Transverse colon (tissue), 4 donors: ENCODE results near the gene GASK1A. TPM values are rescaled to one million over a fixed set of nuclear protein-coding genes. Genes with fewer than 3 reads are reported as not detected.

ENCODE experiments used
- DNase-seq: peaks from one replicate; pipeline ENCODE4 v3.0.0-alpha.2; 2019
- H3K27ac ChIP-seq, 4 donors: fragments of 200-600 bp; sonication (generic); 2 replicates each; pipeline ENCODE4 v1.5.1; 2016 to 2018; ENCODE audit warnings: inconsistent platforms in 4 of 4
- H3K27me3 ChIP-seq: fragments of 200-600 bp; sonication (generic); 2 replicates; pipeline ENCODE4 v1.5.1; 2017; ENCODE audit warnings: inconsistent platforms
- H3K36me3 ChIP-seq, 4 donors: fragments of 200-600 bp; sonication (generic); 2 replicates each; pipeline ENCODE4 v1.5.1; 2017 to 2019; ENCODE audit warnings: inconsistent platforms in 4 of 4
- H3K4me1 ChIP-seq, 4 donors: fragments of 200-600 bp; sonication (generic); 2 replicates each; pipeline ENCODE4 v1.5.1; 2017 to 2020; ENCODE audit warnings: inconsistent platforms in 4 of 4
- H3K4me3 ChIP-seq, 4 donors: fragments of 200-600 bp; sonication (generic); 1 replicate in 1 of 4; 2 replicates in 3 of 4; pipeline versions ENCODE4 v1.5.1 to v1.6.1; 2017 to 2019; ENCODE audit warnings: inconsistent platforms in 4 of 4
- H3K9me3 ChIP-seq, 2 donors: fragments of 200-600 bp; sonication (generic); 2 replicates each; pipeline ENCODE4 v1.5.1; 2017 to 2019; ENCODE audit warnings: inconsistent platforms in 2 of 2
- CTCF ChIP-seq, 5 experiments: fragments of 200-600 bp in 3 of 5; fragments of 450-650 bp in 2 of 5; sonication (generic) in 3 of 5; IDR thresholded peaks; 1 replicate in 2 of 5; 2 replicates in 3 of 5; pipeline ENCODE4 v1.5.1; 2016 to 2017; ENCODE audit warnings: antibody characterized with exemption in 5 of 5, inconsistent platforms in 3 of 5, mild to moderate bottlenecking in 2 of 5, moderate library complexity in 1 of 5
- EP300 ChIP-seq: sonication (generic); formaldehyde crosslinking; IDR thresholded peaks from one replicate; pipeline ENCODE4 v1.6.1; 2017; ENCODE audit warnings: antibody characterized with exemption, low read depth
- POLR2A ChIP-seq: fragments of 450-650 bp; IDR thresholded peaks from one replicate; pipeline ENCODE4 v1.6.1; 2016; ENCODE audit warnings: antibody characterized with exemption, mild to moderate bottlenecking, moderate library complexity
- POLR2AphosphoS5 ChIP-seq, 3 donors: sonication (generic); formaldehyde crosslinking; IDR thresholded peaks; one replicate each; pipeline ENCODE4 v1.6.1; 2016; ENCODE audit warnings: antibody characterized with exemption in 3 of 3
- WGBS, 2 donors: methylation state at CpG; one replicate each; pipeline ENCODE4 v1.1.5; 2018; ENCODE audit warnings: low coverage in 1 of 2; 5-methylcytosine and 5-hydroxymethylcytosine counted together
- in situ Hi-C, 4 donors: fragments of 200-750 bp; cut with MboI; loops; one replicate each; pipeline versions ENCODE4 v1.15.0 to v1.15.1; 2017; ENCODE audit warnings: low sequenced_read_pairs in 3 of 4, low pct_ligation_motif_present in 1 of 4, low pct_unique_long_range_greater_than_20kb in 1 of 4
- intact Hi-C: fragments of 100-400 bp; cut with DNase I; formaldehyde crosslinking; loops from one replicate; pipeline ENCODE4 v1.15.1; 2023; ENCODE audit warnings: low total_unique reads
- total RNA-seq, 4 donors: library from RNA; depleted of rRNA; stranded (reverse); fragments of >200 nt; gene quantifications; one replicate each; pipeline ENCODE4 v1.1.0, GENCODE V29; 2016

Gene GASK1A
- total RNA-seq, 4 donors from 2014 or later: 0.75 to 5.9 (median 3.6) TPM

- Histone ChIP-seq H3K4me3 (no peak overlapping the region), H3K9me3 (no peaks in the 10 kb centered on the region), H3K4me1 (peaks cover 0 to 4% (median 0%) of the 10 kb centered on the region in 4 donors), H3K27me3 (no peaks in the 10 kb centered on the region), H3K36me3 (no peaks in the 10 kb centered on the region), H3K27ac (no peak overlapping the region)
- in situ Hi-C loops (no loop called here), intact Hi-C loops (no loop called here)
- TF ChIP-seq POLR2AphosphoS5 (IDR thresholded peaks at IDR 0.05) (no peak), EP300 (no peak), POLR2A (no peak), CTCF (IDR thresholded peaks at IDR 0.05) (no peak)
- DNase-seq: no peak
- 96 to 100% methylated on average over 3 to 4 of the region's 4 CpGs for WGBS, 2 donors
Measured at GRCh38 chr3:43091481-43091880, 112.4 kb downstream of the GASK1A start.

GRCh38 chr3:43093006-43093405 lies 113.9 kb downstream of the GASK1A start:
- Histone ChIP-seq H3K9me3 (no peaks in the 10 kb centered on the region), H3K27me3 (no peaks in the 10 kb centered on the region), H3K4me3 (no peak overlapping the region), H3K36me3 (no peaks in the 10 kb centered on the region), H3K27ac (no peak overlapping the region), H3K4me1 (peaks cover 0 to 4% (median 0%) of the 10 kb centered on the region in 4 donors)
- intact Hi-C loops (no loop called here), in situ Hi-C loops (no loop called here)
- DNase-seq: no peak
- WGBS, 2 donors: 73% methylated on average over 1 of the region's 1 CpG; no CpG with 5 or more reads in 1 of the 2 donors
- TF ChIP-seq EP300 (no peak), CTCF (IDR thresholded peaks at IDR 0.05) (no peak), POLR2A (no peak), POLR2AphosphoS5 (IDR thresholded peaks at IDR 0.05) (no peak)

GRCh38 chr3:43093974-43094373 lies 114.9 kb downstream of the GASK1A start:
- 83 to 94% methylated on average over 2 of the region's 2 CpGs for whole genome bisulfite sequencing, 2 donors
- intact Hi-C loops: no loop called here

GRCh38 chr3:43094381-43094780 lies 115.3 kb downstream of the GASK1A start:
- DNase-seq: no peak
- Histone ChIP-seq H3K9me3 (no peaks in the 10 kb centered on the region), H3K36me3 (no peaks in the 10 kb centered on the region), H3K27ac (no peak overlapping the region), H3K27me3 (no peaks in the 10 kb centered on the region), H3K4me1 (peaks cover 0 to 4% (median 0%) of the 10 kb centered on the region in 4 donors), H3K4me3 (no peak overlapping the region)
- WGBS, 2 donors: 89% methylated on average over 2 of the region's 2 CpGs; no CpG with 5 or more reads in 1 of the 2 donors
- in situ Hi-C loops: no loop called here
- TF ChIP-seq POLR2A (no peak), POLR2AphosphoS5 (IDR thresholded peaks at IDR 0.05) (no peak), CTCF (IDR thresholded peaks at IDR 0.05) (no peak), EP300 (no peak)
- intact Hi-C loops: no loop called here

More at GRCh38 chr3:43093974-43094373, 114.9 kb downstream of the GASK1A start:
- Histone ChIP-seq H3K4me1 (peaks cover 0 to 4% (median 0%) of the 10 kb centered on the region in 4 donors), H3K36me3 (no peaks in the 10 kb centered on the region), H3K4me3 (no peak overlapping the region), H3K27me3 (no peaks in the 10 kb centered on the region), H3K9me3 (no peaks in the 10 kb centered on the region), H3K27ac (no peak overlapping the region)
- no peak for TF ChIP-seq POLR2AphosphoS5 (IDR thresholded peaks at IDR 0.05)
- TF ChIP-seq CTCF (IDR thresholded peaks at IDR 0.05): no peak
- no peak for TF ChIP-seq POLR2A
- TF ChIP-seq EP300: no peak
- DNase-seq: no peak
- in situ Hi-C loops: no loop called here
